Retinal pigment epithelial cell (primary cell): ENCODE data around the gene GPR161.

ENCODE experiments used
- DNase-seq: peaks from one replicate; pipeline ENCODE4 v3.0.0-alpha.2; 2010; ENCODE audit warnings: low read depth
- H3K4me3 ChIP-seq: 2 replicates; pipeline ENCODE4 v1.5.1; 2011; ENCODE audit warnings: mild to moderate bottlenecking, low read length, control low read depth, moderate library complexity
- TF ChIP-seq, protein P1 (sequence below): conservative IDR thresholded peaks from 2 replicates; pipeline ENCODE4 v1.5.1; 2011; ENCODE audit warnings: low read depth, low read length, control low read depth, inconsistent platforms

Gene GPR161

DNA sequence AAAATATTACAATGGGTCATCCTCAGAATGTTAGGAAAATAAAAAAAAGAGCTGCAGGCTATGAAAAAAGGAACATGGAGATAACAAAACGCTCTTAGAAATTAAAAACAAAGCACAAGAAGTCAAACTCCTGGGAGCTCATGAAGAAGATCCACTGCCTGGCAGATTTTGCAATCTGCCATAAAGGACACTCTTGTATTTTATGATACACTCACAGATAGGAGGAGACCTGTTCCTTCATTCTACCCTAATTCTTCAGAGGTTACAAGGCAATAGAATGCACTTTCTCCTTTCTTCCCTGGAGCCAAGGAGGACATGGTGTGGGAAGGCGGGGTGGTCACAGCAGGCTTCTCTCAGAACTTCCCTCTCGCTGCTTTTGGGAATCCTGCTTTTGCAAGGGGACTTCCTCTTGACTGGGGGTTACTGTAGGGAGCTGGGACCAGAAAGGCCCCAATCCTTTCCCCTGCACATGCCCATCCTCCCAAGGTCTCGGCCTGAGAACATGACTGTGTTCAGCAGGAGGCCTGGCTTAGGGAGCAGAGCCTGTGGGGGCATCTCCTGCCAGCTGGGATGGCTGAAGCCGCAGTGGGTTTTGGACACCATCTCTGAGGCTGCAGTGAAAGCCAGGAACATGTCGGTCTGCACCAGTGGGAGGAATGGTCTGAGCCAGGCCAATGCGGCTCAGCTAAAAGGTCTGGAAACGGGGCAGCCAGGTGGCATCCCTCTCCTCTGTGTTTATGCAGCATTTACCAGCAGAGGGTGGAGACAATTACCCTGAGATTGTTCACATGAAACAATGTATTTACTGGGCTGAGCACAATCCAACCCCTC lies 44.8 kb downstream of the GPR161 start:
- no peak for DNase-seq
- TF ChIP-seq, protein P1, sequence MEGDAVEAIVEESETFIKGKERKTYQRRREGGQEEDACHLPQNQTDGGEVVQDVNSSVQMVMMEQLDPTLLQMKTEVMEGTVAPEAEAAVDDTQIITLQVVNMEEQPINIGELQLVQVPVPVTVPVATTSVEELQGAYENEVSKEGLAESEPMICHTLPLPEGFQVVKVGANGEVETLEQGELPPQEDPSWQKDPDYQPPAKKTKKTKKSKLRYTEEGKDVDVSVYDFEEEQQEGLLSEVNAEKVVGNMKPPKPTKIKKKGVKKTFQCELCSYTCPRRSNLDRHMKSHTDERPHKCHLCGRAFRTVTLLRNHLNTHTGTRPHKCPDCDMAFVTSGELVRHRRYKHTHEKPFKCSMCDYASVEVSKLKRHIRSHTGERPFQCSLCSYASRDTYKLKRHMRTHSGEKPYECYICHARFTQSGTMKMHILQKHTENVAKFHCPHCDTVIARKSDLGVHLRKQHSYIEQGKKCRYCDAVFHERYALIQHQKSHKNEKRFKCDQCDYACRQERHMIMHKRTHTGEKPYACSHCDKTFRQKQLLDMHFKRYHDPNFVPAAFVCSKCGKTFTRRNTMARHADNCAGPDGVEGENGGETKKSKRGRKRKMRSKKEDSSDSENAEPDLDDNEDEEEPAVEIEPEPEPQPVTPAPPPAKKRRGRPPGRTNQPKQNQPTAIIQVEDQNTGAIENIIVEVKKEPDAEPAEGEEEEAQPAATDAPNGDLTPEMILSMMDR, result no peak
- no peak overlapping the region for H3K4me3 ChIP-seq

DNA sequence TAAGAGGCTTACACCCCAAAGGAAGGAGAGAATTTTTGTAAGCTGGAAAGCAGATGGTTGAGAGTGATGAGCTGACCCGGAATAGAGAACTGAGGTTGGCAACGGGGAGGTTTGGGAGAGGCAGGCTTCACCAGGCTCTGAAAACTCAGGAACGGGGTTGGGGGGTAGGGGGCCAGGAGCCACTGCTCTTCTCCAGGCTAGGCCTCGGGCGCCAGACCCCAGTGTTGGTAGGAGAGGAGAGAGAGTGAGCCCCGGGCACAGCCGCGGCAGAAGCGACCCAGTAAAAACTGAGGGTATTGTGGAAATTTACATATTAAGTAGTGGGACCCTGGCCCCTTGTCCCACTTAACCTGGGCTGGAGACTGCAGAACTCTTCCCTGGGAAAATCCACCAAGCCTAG lies 45.7 kb downstream of the GPR161 start:
- TF ChIP-seq, protein P1, result no peak
- DNase-seq, result no peak
- no peak overlapping the region for H3K4me3 ChIP-seq

DNA sequence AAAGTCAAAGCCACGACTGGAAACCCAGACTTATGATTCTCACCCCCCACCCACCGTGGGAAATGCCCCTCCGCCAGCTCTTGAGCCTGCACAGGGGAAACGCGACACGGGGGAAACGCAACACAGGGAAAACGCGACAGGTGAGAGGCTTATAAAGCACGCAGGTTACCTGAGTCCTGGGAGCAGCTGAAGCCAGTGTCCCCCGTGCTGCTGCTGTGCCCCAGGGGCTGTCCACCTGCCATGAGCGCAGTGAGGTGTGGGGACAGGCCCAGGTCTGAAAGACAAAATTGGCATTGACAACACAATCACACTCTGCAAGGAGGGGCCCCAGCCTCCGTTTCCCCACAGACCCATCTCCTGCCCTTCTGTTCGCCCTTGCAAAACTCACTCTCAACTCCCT lies 46.3 kb downstream of the GPR161 start:
- no peak for DNase-seq
- TF ChIP-seq, protein P1, result no peak
- H3K4me3 ChIP-seq, result no peak overlapping the region

DNA sequence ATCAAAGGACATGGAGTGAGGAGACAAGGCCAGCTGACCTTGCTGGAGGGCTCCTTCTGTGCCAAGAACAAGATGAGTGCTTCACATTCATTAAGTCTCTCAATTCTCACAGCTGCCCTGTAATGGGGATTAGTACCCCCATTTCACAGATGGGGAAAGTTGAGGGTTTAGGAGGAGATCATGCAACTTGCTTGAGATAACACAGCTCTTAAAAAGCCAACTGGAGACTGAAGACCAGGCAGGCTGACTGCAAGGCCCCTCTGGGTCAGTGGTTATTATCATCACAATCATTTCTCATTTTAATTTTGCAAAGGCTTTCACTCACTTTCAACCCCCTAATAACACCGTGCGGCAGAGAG lies 46.8 kb downstream of the GPR161 start:
- DNase-seq, result no peak
- TF ChIP-seq, protein P1, result no peak
- H3K4me3 ChIP-seq, result no peak overlapping the region

DNA sequence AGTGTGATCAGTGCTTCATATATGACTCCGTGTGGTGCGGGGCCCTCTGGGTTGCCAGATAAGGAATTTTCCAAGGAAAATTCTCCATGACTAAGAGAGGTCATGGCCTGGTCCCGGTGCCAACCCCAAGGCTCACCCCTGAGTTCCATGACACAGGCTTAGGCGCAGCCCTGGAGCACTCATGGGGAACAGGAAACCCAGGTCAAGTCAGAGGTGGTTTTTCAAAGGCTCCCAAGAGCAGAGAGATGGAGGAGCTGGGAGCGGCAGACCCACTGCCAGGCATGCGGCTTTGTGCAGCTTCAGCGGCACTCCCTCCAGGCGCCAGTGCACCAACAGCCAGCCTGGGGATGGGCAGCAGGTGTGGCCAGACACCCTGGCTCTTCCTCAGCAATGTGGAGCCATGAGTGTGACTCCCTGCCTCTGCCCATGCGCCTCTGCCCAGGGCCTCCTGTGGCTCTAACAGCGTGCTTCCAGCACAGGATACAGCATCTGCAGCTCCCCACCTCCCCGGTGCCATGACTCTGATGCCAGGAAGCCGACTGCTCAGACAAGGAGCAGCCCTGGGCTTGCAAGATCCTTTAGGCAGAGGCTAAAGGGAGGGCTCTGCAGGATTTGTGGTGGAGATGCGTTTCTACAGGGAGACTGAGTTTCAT lies 47.3 kb downstream of the GPR161 start:
- no peak for DNase-seq
- TF ChIP-seq, protein P1, result no peak
- no peak overlapping the region for H3K4me3 ChIP-seq

DNA sequence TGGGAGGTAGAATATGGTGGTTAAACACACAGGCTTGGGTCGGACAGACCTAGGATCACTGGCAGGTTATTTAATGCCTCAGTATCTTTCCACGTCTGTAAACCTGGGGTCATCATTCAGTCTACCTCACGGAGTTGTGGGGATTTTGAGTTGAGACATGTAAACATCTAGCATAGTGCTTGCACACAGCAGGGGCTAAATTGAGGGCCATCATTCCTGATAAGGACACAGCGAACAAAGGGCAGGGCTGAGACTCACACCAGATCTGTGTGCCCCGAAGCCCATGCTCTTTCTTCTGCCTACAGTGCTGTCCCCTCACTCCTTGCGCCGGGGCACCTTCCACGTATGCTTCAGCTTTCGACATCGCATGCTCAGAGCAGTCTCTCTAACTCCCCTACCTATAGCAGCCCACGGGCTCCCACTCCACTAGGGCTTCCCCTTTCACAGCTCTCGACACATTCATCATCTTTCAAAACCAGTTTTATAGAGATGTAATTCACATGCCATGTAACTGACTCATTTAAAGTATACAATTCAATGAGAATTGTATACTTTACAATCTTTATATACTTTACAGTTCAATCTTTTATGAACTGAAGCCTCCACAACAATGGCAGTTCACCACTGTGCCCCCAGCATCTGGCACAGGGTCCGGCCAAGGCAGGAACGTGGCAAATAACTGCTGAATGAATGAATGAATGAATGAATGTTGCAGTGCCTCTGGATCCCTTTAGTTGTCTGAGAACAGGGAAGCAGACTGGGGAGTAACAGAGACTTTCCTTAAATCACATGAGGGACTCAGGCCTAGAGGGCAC lies 48.0 kb downstream of the GPR161 start:
- TF ChIP-seq, protein P1, result no peak
- no peak for DNase-seq
- no peak overlapping the region for H3K4me3 ChIP-seq
